Sciatic nerve (tissue), 2 donors: Measurements from ENCODE around the gene MAN1C1. TPM values are rescaled to one million over a fixed set of nuclear protein-coding genes. Genes with fewer than 3 reads are reported as not detected.

Source experiments
- ATAC-seq: fragments of 200-7000 bp; cut with Tn5 transposase; one replicate; pipeline ENCODE4 v1.9.1; 2020; ENCODE audit warnings: mild to moderate bottlenecking, moderate library complexity
- DNase-seq: peaks from one replicate; pipeline ENCODE4 v3.0.0-alpha.2; 2020; ENCODE audit warnings: low spot score
- intact Hi-C: fragments of 100-400 bp; cut with DNase I; formaldehyde crosslinking; loops from one replicate; pipeline ENCODE4 v1.14.2; 2022
- total RNA-seq: library from RNA; stranded (reverse); fragmentation: NEBNext Ultra II Directional; extraction: Animal tissue kit (Norgen Biotek cat#: 25700); gene quantifications from one replicate; pipeline ENCODE4 v1.2.1, GENCODE V29; 2021
- donor health status: DM: no; HTN: no; CAD: no.
- donor health status: DM: no; HTN: no; CAD: no.

The MAN1C1 gene
- total RNA-seq, 1 donor from 2014 or later = 29.4 TPM

DNA sequence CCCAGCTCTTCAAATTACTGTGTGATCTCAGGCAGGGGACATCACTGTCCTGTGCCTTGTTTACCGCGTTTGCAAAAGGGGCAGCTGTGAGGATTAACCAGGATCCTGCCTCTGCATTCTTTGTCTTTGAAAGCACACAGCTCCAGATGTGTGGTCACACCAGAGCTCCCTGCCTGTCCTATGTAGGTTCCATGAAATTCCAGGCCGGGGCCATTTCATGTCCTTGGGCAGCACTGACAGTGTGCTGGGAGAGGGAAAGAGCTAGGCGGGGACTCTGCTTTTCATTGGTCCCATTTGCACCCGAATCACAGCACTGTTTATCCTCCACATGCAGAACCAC, 141.2 kb downstream of the MAN1C1 start:
- intact Hi-C loops = no loop called here
- no peak for DNase-seq

DNA sequence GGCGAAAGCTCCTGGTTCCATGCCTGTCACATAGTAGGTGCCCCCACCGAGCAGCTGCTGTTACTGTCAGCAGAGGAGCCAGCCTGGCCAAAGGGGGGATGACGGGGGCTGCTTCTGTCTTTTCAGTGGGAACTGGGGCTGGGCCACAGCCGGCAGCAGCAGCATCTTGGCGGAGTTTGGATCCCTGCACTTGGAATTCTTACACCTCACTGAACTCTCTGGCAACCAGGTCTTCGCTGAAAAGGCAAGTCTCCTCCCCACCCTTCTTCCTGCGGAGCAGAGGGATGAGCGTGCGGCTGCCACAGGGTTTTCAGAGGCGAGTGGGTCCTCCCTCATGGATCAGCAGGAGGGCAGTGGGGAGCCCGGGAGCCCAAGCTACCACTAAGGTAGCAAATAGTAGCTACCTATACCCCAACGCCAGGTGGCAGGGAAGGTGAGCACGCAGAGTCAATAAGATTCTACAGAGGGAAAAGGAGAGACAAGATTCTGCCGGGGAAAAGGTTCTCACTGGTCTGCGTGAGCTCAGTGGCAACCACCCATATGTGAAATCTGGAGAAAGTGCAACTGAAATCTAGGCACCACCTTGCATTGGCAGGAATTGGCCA, 142.0 kb downstream of the MAN1C1 start:
- no peak for DNase-seq
- intact Hi-C loops = no loop called here
- ATAC-seq = no peak

More for the DNA sequence above, 141.2 kb downstream of the MAN1C1 start:
- no peak for ATAC-seq

DNA sequence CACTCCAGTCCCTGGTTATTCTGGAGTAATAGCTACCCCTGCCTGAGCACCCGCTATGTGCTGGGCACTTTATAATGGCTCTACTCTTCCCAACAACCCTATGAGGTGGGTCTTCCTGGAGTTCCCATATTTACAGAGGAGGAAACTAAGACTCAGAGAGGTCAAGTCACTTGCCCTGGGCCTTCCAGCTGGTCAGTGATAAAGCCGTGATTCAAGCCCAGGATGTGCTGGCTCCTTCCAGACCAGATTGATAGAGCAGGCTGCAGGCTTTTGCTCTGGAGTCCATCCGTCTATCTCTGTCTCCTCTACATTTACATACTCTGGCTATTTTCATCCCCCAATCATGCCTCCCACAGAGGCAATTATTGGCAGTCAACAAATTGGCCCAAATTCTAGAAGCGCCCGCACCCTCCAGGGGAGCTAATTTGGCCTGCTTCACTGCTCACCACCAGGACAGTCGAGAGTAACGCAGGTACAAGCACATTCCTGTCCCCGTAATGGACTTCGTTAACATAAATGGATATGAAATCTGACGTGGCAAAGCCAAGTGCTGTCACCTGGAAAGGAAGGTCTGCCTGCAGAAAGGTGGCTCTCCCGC, 143.6 kb downstream of the MAN1C1 start:
- DNase-seq (no peak), ATAC-seq (no peak)
- intact Hi-C loops = no loop called here

DNA sequence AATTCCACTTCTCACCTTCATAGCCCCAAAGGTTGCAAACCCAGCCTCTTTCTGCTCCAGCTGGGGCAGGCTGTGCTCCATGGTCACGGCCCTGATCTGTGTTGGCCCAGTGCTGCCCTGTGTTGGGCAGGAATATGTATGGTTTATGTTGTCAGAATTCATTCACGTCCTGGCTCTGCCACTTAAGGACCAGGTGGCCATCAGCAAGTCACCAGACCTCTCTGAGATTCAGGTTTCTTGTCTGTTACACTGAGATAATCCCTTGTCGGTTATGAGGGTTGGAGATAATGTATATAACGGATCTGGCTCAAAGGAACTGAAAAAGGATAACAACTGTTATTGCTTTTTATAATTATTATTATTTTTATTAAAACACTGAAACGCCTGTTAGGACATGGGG, 144.3 kb downstream of the MAN1C1 start:
- intact Hi-C loops = no loop called here
- ATAC-seq = no peak
- no peak for DNase-seq

DNA sequence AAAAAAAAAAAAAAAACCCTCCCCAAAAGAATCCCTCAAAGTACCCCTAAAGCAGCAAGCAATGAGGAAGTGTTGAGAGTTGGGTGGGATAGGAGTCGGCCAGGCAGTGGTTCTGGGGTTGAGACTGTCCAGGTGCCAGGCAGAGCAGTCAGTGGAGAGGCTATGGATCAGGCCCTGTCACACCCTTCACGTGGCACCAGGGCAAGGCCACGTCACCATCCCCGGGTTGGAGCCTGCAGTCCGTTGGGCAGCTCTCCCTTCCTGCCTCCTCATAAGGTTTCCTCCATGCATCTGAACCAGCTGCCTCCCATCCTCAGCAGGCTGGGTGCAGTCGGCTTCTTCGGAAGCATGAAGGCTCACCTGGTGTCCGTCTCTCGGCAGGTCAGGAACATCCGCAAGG, 146.9 kb downstream of the MAN1C1 start:
- intact Hi-C loops = no loop called here
- ATAC-seq (no peak), DNase-seq (no peak)

DNA sequence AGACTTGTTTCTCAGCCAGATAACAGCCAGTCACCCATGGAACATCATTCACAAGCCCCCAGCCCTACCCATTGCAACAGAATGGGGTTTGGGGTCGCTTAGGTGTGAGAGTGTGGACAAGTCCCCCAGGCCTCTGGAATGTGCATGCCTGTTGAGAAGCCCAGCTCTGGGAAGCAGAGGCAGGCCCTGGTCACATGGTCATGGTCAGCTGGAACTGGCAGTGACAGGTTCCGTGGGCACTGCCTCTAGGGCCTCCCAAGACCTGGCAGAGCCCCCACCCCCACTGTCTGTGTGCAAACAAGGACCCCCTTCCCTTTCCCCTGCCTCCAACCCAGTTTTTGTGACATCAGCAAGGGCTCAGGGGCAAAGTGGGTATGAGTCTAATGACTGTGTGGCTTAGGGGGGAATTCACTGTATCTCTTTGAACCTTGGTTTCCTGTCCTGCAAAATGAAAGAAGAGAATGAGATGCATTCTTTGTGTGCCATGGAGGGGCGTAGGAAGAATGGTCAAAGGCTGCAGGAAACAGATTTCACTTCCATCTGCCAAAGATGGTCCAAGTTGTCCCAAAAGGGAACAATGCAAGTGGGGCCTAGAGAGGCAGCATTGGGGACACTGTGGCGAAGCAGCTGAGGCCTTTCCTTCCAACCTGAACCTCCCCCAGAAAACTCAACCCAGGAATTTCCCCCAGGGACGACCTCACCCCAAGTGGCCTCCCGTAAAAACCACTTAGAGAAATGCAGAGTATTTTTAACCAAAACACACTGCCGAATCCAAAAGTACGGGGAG, 148.7 kb downstream of the MAN1C1 start:
- DNase-seq (no peak), ATAC-seq (no peak)
- intact Hi-C loops = no loop called here

DNA sequence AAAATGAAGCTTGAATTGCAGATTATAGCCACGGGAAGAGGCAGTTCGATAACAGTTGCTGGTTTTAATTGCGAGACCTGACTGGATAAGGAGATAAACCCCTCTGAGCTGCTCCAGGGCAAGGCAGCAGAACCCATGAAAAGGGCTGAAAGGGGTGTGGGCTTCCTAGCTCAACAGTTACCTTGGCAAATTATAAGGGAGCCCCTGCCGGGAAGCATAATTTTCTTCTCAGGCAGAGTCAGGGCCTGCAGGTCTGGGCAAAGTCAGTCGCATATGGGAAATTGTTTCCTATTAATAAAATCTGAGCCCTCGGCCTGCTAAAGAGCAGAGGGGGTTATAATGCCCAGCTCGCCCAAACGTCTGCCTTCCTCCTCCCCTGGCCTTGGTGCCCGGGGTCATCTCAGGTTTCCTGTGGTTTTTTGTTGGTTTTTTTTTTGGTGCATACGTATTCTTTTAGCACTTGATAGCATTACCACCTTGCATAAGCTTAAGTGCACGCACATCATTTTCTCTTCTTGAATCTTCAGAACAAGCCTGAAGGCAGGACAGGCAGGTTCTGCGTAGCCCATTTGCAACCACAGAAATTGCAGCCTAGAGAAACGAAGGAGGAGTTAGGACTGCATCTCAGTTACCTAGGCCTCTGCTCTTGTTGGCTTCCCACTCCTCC, 149.5 kb downstream of the MAN1C1 start:
- intact Hi-C loops = no loop called here
- ATAC-seq = no peak
- DNase-seq = no peak

DNA sequence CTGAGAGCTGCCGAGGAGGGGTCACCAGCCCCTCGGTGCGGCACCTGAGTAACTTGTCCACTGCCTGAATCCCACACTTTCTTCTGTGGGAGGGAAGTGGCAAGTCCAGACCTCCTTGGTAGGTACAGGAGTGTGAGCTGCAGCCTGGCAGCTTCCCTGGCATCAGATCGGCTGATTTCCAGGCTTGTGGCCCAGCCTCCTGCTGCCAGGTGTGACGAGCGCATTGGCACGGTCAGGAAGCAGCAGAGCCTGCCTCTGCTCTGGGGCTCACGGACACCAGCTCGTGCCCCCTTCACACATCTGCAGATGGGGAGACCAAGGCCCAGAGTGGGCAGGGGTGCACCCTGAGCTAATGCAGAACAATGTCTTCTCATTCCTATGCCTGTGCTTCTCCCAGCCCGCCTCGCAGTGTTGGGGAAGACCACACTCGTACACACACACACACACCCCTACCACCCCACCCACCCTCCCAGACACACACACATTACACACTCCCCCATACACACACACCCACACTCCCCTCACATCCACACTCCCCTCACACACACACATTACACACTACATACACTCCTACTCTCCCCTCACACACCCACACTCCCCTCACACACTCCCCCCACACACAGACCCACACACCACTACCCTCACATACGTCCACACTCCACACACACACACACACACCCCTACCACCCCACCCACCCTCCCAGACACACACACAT, 150.3 kb downstream of the MAN1C1 start:
- no peak for DNase-seq
- intact Hi-C loops = no loop called here
- ATAC-seq = no peak

DNA sequence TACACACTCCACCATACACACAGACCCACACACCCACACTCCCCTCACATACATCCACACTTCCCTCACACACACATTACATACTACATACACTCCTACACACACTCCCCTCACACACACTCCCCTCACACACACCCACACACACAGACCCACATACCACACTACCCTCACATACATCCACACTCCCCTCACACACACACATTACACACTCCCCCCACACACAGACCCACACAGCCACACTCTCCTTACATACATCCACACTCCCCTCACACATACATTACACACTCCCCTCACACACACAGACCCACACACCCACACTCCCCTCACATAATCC, 150.8 kb downstream of the MAN1C1 start:
- intact Hi-C loops = no loop called here
- DNase-seq = no peak
- no peak for ATAC-seq

DNA sequence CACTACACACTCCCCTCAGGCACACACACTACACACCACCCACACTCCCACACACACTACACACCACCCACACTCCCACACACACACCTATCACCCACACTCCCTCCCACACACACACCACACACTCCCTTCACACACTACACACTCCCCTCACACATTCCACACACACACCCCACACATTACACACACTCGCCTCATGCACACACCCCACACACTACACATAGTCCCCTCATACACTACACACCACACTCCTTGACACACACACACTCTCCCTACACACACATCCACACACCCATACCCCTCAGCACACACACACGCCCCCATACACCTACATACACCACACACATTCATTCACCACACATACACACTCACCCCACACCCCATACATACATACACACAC, 152.4 kb downstream of the MAN1C1 start:
- intact Hi-C loops = no loop called here
- ATAC-seq = no peak
- no peak for DNase-seq

DNA sequence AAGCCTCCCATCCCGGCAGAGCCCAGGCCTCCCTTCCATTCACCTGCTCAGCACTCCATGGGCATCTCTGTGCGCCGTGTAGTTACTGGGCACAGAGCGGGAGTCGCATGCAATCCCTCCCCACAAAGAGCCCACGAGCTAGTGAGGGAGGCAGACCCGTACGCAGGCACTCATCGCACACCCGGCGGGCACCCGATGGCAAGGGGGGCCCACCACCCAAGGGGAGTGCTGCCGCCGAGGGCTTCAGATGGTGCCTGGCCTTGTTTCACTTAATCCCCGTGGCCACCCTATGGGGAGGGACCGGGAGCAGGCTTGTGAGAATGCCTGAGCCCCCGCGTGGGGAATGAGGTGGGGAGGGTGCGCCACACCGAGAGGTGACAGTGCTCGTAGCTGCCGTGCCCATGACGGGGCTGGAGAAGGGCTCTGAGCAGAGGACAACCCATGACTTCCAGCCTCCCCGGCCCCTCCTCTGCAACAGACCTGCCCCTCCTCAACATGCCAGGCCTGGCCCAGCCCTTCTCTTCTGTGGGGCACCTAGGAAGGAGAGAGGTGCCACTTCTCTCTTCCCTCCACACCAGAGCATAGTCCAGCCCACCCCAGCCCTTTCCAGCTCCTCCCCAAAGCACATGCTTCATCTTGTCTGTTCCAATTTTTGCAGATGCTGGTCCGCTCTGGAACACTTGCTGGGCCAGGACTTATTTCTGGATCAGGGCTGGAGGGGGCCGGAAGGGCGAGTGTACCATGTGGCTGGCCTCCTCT, 153.2 kb downstream of the MAN1C1 start:
- intact Hi-C loops = no loop called here
- DNase-seq (no peak), ATAC-seq (peak; percentile 35)

DNA sequence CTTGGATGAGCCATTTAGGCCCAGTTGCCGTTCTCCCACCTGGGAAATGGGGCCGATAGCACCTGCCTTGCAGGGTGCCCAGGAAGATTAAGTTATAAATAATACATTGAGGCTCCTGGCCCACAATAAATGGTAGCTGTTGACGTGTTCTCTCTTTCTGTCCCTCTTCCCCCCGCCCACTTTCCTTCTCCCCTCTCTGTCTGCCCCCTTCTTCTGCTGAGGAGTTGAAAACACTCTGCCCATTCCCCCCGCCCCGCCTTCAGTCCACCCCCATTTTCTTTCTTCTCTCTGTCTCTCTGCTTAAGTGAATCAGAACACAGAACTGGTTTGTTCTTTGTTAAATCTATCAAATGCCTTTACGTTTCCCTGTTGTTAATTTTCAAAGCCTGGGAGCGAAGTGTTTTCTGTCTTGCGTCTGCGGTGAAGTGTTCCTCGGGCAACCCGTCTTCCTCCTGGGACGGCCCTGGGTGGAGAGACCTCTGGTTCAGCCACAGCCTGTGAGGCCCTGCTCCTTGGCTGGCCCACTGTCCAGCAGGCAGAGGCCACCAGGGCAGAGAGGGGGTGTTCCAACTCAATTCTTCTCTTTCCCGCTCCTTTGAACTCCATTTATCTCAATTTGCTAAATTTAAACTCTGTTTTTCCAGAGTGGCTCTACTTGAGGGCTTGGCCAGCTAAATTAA, 154.1 kb downstream of the MAN1C1 start:
- DNase-seq (no peak), ATAC-seq (peak; percentile 74)
- intact Hi-C loops = no loop called here

DNA sequence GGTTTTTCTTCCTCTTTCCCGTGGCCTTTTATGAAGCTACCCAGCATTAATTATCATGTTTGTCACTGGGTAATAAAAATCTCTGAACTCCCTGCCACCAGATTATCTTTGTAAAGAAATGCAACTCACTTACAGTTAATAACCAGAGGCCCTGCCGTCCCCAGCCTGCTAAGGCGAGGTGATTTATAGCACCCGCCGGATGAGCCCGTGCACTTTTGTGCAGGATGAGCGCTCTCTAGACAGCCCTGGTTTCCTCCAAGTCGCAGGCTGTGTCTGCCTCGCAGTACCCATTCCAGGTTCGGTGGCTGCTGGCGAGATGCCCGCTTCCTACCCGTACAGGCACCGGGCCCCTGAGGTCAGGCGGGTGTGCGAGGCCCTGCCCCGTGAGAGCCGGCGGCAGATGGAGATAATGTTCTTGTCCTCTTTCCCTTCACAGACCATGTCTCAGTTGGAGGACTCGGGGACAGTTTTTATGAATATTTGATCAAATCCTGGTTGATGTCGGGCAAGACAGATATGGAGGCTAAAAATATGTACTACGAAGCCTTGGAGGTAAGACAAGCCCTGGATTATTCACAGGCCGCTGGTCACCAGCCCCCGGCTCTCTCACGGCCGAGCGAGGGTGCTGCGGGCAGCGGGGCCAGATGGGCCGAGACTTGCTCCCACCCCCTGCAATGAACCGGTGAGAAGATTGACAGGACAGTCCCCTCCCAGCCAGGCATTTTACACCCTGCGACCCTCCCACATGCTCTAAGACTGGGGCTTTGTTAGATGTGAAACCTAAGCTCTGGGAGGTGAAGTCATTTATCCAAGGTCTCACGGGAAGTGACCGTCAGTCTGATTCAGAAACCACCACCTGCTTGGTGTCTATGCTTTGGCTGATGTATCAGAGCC, 154.9 kb downstream of the MAN1C1 start:
- DNase-seq (no peak), ATAC-seq (peak; percentile 63)
- intact Hi-C loops = no loop called here

DNA sequence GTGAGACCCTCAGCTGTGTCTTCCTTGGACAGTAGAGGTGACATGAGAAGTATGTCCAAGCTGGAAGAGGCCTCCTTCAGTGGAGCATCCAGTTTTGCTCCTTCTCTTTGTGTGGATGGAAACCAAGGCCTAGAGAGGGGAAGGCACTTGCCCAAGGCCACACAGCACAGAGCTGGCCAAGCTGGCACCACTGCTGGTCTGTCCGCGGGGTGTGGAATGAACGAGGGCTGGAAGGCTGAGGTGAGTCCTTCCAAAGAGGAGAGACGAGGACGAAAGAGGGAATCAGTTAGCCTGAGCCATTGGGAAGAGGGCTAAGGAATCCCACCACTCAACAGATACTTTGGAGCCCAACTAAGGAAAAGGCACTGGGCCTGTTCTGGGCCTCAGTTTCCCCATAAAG, 155.6 kb downstream of the MAN1C1 start:
- DNase-seq (no peak), ATAC-seq (no peak)
- intact Hi-C loops = no loop called here

DNA sequence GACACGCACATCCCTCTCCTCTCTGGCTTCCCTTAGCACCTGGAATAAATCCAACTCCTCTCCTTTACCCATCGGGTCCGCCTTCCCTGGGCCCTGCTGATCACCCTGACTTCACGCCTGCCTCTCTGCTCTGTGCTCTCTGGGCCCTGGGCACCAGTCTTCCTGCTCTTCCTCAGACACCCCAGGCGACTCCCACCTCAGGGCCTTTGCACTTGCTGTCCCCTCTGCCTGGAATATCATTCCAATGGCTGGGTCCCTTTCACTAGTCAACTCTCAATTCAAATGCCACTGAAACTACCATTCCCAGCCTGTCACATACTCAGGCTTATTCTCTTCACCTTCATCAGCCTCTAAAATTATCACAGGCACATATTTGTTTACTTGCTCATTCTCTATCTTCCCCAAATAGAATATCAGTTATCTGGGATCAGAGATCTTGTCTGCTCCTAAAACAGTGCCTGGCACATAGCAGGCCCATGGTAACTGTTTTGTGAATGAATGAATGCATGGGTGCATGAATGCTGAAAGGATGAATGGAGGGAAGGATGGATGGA, 156.2 kb downstream of the MAN1C1 start:
- no peak for DNase-seq
- intact Hi-C loops = no loop called here
- ATAC-seq = no peak

DNA sequence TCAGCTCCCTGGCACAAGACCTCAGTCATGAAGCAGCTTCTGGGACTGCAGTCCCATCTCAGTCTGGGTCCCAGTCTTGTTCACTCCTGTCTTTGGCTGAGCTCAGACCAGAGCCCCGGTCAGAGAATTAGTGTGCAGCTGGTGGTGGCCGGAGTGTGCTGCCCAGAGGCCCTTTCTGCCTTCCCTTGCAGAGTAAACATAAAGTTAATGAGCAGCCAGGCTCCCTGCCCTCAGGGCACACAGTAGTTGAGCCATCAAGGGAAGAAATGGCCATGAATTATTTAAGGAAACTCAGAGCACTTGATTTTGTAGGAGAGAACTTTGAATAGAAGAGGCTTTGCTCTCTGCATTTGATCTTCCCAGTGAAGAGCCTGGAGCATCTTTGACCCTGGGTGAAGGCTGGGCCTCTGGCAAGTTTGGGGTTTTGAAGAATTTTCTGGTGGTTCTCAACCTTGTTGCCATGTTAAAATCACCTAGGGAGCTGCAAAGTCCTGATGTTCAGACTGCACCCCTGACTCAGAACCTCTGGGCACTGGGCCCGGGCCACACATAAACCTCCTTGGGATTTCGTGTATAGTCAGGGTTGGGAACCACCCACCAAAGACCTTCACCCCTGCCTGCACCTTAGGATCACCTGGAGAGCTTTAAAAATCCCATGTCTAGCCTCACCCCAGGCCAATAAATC, 157.0 kb downstream of the MAN1C1 start:
- ATAC-seq (no peak), DNase-seq (no peak)
- intact Hi-C loops = no loop called here
